Endothelial cell of umbilical vein (primary cell): ENCODE results near the gene TM4SF5. TPM values are rescaled to one million over a fixed set of nuclear protein-coding genes. Genes with fewer than 3 reads are reported as not detected.

ENCODE experiments used
- BruUV-seq: library from RNA; stranded (reverse); fragments of 400-500 nt; replicated peaks from 2 replicates; lab custom pipeline; 2021; lab: Mats Ljungman, UMichigan
- CTCF ChIA-PET: fragments of 300-600, 350-600 bp; sonication (Branson Sonifier 250); formaldehyde crosslinking; loops from one replicate; lab custom pipeline; 2021; ENCODE audit warnings: antibody characterized with exemption, inconsistent platforms; lab: Charles Lee
- POLR2A ChIA-PET: fragments of 300-600, 350-600 bp; sonication (Branson Sonifier 250); formaldehyde crosslinking; loops from one replicate; lab custom pipeline; 2021; ENCODE audit warnings: antibody characterized with exemption, inconsistent platforms; lab: Charles Lee
- DNase-seq: peaks from one replicate; pipeline ENCODE4 v3.0.0-alpha.2; 2011; ENCODE audit warnings: low read depth, low spot score
- FAIRE-seq: peaks from 2 replicates; lab custom pipeline; 2011; peaks lifted over from hg19 to GRCh38; lab: Jason Lieb, UNC
- H2AFZ ChIP-seq: 2 replicates; pipeline ENCODE4 v1.6.0; 2012; ENCODE audit warnings: low read depth, low read length, control low read depth, inconsistent platforms
- H3K27ac ChIP-seq: 2 replicates; pipeline ENCODE4 v1.5.1; 2011; ENCODE audit warnings: low read depth, mild to moderate bottlenecking, control low read depth, low read length, moderate library complexity; ENCODE audit not compliant: insufficient read depth
- H3K27me3 ChIP-seq, 2 experiments: 2 replicates each; pipeline versions ENCODE4 v1.6.0 to v1.6.1; 2011; ENCODE audit warnings: low read length in 2 of 2, mixed read lengths in 1 of 2; ENCODE audit not compliant: control insufficient read depth in 2 of 2, insufficient read depth in 2 of 2
- H3K36me3 ChIP-seq, 2 experiments: 2 replicates in 1 of 2; 3 replicates in 1 of 2; pipeline ENCODE4 v1.5.1; 2011; ENCODE audit warnings: low read length in 2 of 2, mild to moderate bottlenecking in 1 of 2, moderate library complexity in 1 of 2; ENCODE audit not compliant: control insufficient read depth in 2 of 2, insufficient read depth in 2 of 2; ENCODE audit errors: extremely low read depth in 1 of 2
- H3K4me1 ChIP-seq: 3 replicates; pipeline ENCODE4 v1.5.1; 2011; ENCODE audit warnings: mild to moderate bottlenecking, low read length; ENCODE audit not compliant: control insufficient read depth, insufficient read depth; ENCODE audit errors: extremely low read depth
- H3K4me2 ChIP-seq: 2 replicates; pipeline ENCODE4 v1.6.1; 2011; ENCODE audit warnings: low read length, control low read depth, mixed read lengths; ENCODE audit not compliant: insufficient read depth
- H3K4me3 ChIP-seq, 3 experiments: fragments of 200-600 bp in 1 of 3; sonication (generic), shearing (Covaris generic) in 1 of 3; replicated peaks in 1 of 3; 2 replicates each; pipeline ENCODE4 v1.5.1; 2011 to 2016; ENCODE audit warnings: control low read depth in 3 of 3, low read length in 3 of 3, mild to moderate bottlenecking in 2 of 3, inconsistent platforms in 1 of 3, low read depth in 1 of 3, moderate library complexity in 1 of 3; ENCODE audit not compliant: insufficient read depth in 1 of 3
- H3K79me2 ChIP-seq: 2 replicates; pipeline ENCODE4 v1.6.0; 2012; ENCODE audit warnings: low read length, inconsistent platforms; ENCODE audit not compliant: control insufficient read depth, insufficient read depth
- H3K9ac ChIP-seq: replicated peaks from 2 replicates; pipeline ENCODE3; 2011; ENCODE audit warnings: low read length, control low read depth; ENCODE audit not compliant: insufficient read depth; ENCODE audit errors: extremely low read depth
- H3K9me1 ChIP-seq: replicated peaks from 3 replicates; pipeline ENCODE4 v1.6.0; 2011; ENCODE audit warnings: mild to moderate bottlenecking, low read length; ENCODE audit not compliant: control insufficient read depth, insufficient read depth; ENCODE audit errors: extremely low read depth
- H3K9me3 ChIP-seq: replicated peaks from 2 replicates; pipeline ENCODE4 v1.5.1; 2012; ENCODE audit warnings: low read length, inconsistent platforms; ENCODE audit not compliant: control insufficient read depth, insufficient read depth
- H4K20me1 ChIP-seq: replicated peaks from 2 replicates; pipeline ENCODE3; 2011; ENCODE audit warnings: mild to moderate bottlenecking, low read length; ENCODE audit not compliant: control insufficient read depth, insufficient read depth; ENCODE audit errors: extremely low read depth
- EZH2 ChIP-seq: IDR thresholded peaks from 2 replicates; pipeline ENCODE4 v1.6.1; 2012; ENCODE audit warnings: borderline replicate concordance, low read depth, mild to moderate bottlenecking, moderate library complexity, low read length, inconsistent platforms; ENCODE audit not compliant: severe bottlenecking
- FOS ChIP-seq: IDR thresholded peaks from 2 replicates; pipeline ENCODE4 v1.6.1; 2011; ENCODE audit warnings: mild to moderate bottlenecking, low read length, moderate library complexity, borderline replicate concordance; ENCODE audit not compliant: insufficient read depth
- GATA2 ChIP-seq: IDR thresholded peaks from 2 replicates; pipeline ENCODE4 v1.7.0; 2011; ENCODE audit warnings: low read depth, mild to moderate bottlenecking, moderate library complexity, mixed read lengths, low read length; ENCODE audit not compliant: insufficient read length, insufficient read depth
- JUN ChIP-seq: IDR thresholded peaks from 2 replicates; pipeline ENCODE4 v1.6.1; 2011; ENCODE audit warnings: borderline replicate concordance, low read depth; ENCODE audit not compliant: insufficient read length, insufficient read depth
- MYC ChIP-seq: IDR thresholded peaks from one replicate; pipeline ENCODE4 v1.6.1; 2011; ENCODE audit warnings: mild to moderate bottlenecking, low read depth, low read length
- POLR2A ChIP-seq: IDR thresholded peaks from 2 replicates; pipeline ENCODE4 v1.6.1; 2012; ENCODE audit warnings: low read depth, mild to moderate bottlenecking, control low read depth, low read length
- POLR2AphosphoS5 ChIP-seq: IDR thresholded peaks from 2 replicates; pipeline ENCODE4 v1.6.1; 2012; ENCODE audit warnings: low read depth, mild to moderate bottlenecking, control low read depth, low read length, moderate library complexity; ENCODE audit not compliant: insufficient read depth
- dilution Hi-C: fragments of 300-500 bp; cut with MboI; formaldehyde crosslinking; loops from one replicate; pipeline ENCODE4 v1.15.0; 2019; ENCODE audit warnings: low sequenced_read_pairs; ENCODE audit not compliant: extremely low pct_ligation_motif_present
- intact Hi-C: fragments of 100-400 bp; cut with micrococcal nuclease; formaldehyde crosslinking; loops from one replicate; pipeline ENCODE4 v1.10.0; 2022
- polyA plus RNA-seq, 4 experiments: library from polyadenylated mRNA; depleted of rRNA in 3 of 4; stranded (reverse) in 3 of 4; unstranded in 1 of 4; fragments of >200 nt; gene quantifications; 2 replicates each; pipeline versions ENCODE4 v1.2.1 to v1.2.3, GENCODE V29; 2011 to 2012; ENCODE audit warnings: missing spikeins in 1 of 4
- total RNA-seq: library from RNA; stranded (reverse); gene quantifications from 2 replicates; pipeline ENCODE4 v1.2.3, GENCODE V29; 2021
- TF ChIP-seq, protein P1 (sequence below): IDR thresholded peaks from 2 replicates; pipeline ENCODE4 v1.6.1; 2011; ENCODE audit not compliant: insufficient read depth, insufficient read length
- TF ChIP-seq, protein P2 (sequence below), 2 donors: IDR thresholded peaks; 1 replicate in 1 of 2; 2 replicates in 1 of 2; pipeline ENCODE4 v1.5.1; 2011; ENCODE audit warnings: low read length in 2 of 2, mild to moderate bottlenecking in 2 of 2, moderate library complexity in 2 of 2, control low read depth in 1 of 2, inconsistent platforms in 1 of 2, low read depth in 1 of 2; ENCODE audit not compliant: insufficient read depth in 1 of 2; ENCODE audit errors: extremely low read depth in 1 of 2

TM4SF5 gene
- total and polyA plus RNA-seq, 2 donors (not counting 3 experiments of a cell fraction or from before 2014, with no cell fraction given) = not detected

DNA sequence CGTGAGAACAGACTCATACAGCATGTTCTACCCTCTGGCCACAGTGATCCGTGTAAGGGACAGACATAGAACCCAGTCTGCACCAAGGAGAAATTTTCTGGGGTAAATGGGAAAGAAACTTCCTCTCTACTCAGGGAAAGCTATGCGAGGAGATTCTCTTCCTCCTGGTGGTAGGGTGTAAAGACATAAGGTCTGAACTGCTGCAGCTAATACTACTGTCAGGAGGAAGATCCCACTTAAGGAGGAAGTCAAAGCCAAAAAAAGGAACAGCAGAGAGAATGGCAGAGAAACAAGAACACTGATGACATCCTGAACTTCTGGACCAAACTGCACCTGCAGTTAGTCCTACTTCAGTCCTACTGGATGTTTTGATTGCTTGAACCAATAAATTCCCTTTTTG, 7.1 kb upstream of the TM4SF5 start:
- ChIA-PET CTCF (interaction anchor here (1.4 kb wide), 1 partner anchor 16 kb away, joined by 3 read pairs; no protein-coding TSS in a partner anchor), POLR2A (no interaction called here)
- FAIRE-seq = no peak
- H4K20me1 ChIP-seq = no peaks in the 10 kb centered on the region
- no TSS peak for BruUV-seq
- no peak for DNase-seq
- no peaks in the 10 kb centered on the region for H3K79me2 ChIP-seq
- H3K4me2 ChIP-seq = no peak overlapping the region
- H3K36me3 ChIP-seq = no peaks in the 10 kb centered on the region
- H3K4me1 ChIP-seq = no peaks in the 10 kb centered on the region
- no peak overlapping the region for H3K4me3 ChIP-seq
- intact Hi-C loops (no loop called here), dilution Hi-C loops (no loop called here)
- no peaks in the 10 kb centered on the region for H3K9me1 ChIP-seq
- TF ChIP-seq, protein P1, sequence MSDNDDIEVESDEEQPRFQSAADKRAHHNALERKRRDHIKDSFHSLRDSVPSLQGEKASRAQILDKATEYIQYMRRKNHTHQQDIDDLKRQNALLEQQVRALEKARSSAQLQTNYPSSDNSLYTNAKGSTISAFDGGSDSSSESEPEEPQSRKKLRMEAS = no peak
- TF ChIP-seq GATA2 = no peak
- TF ChIP-seq EZH2 = no peak
- TF ChIP-seq POLR2AphosphoS5 = no peak
- no peak for TF ChIP-seq JUN
- TF ChIP-seq FOS = no peak
- TF ChIP-seq, protein P2, sequence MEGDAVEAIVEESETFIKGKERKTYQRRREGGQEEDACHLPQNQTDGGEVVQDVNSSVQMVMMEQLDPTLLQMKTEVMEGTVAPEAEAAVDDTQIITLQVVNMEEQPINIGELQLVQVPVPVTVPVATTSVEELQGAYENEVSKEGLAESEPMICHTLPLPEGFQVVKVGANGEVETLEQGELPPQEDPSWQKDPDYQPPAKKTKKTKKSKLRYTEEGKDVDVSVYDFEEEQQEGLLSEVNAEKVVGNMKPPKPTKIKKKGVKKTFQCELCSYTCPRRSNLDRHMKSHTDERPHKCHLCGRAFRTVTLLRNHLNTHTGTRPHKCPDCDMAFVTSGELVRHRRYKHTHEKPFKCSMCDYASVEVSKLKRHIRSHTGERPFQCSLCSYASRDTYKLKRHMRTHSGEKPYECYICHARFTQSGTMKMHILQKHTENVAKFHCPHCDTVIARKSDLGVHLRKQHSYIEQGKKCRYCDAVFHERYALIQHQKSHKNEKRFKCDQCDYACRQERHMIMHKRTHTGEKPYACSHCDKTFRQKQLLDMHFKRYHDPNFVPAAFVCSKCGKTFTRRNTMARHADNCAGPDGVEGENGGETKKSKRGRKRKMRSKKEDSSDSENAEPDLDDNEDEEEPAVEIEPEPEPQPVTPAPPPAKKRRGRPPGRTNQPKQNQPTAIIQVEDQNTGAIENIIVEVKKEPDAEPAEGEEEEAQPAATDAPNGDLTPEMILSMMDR (IDR thresholded peaks at IDR 0.05; ENCODE audit: extremely low read depth in 1 of 2, insufficient read depth in 1 of 2, low read depth in 1 of 2, low read length in 2 of 2) = no peak
- TF ChIP-seq POLR2A = no peak
- no peak for TF ChIP-seq MYC
- no peak overlapping the region for H3K9ac ChIP-seq
- H3K27me3 ChIP-seq = peaks cover 4 to 6% of the 10 kb centered on the region in 2 experiments
- H3K9me3 ChIP-seq = no peaks in the 10 kb centered on the region
- H3K27ac ChIP-seq = no peak overlapping the region
- no peak overlapping the region for H2AFZ ChIP-seq
